ENCODE data around the gene MICB.
"Not testable (repeated sequence)": the region's sequence is repeated elsewhere in the genome, so short reads cannot be mapped to it uniquely, and the experiment has no call there.

The MICB gene

GRCh38 chr6:31495580-31495979 lies 2.4 kb upstream of the MICB start:
- Histone ChIP-seq H3K4me1 (ENCODE audit: insufficient read depth, poor library complexity, severe bottlenecking) (peaks cover 15% of the 10 kb centered on the region), H3K36me3 (ENCODE audit: low read depth) (no peaks in the 10 kb centered on the region), H3K9me3 (ENCODE audit: severe bottlenecking) (no peaks in the 10 kb centered on the region), H3K4me3 (ENCODE audit: severe bottlenecking) (no peak overlapping the region), H3K27me3 (ENCODE audit: insufficient read depth, poor library complexity, severe bottlenecking) (no peaks in the 10 kb centered on the region), H3K27ac (ENCODE audit: poor library complexity, severe bottlenecking) (peak overlapping the region; percentile 56)
- ATAC-seq (ENCODE audit: low read depth): peak; percentile 21
- no peak for DNase-seq (ENCODE audit: low spot score)
- no peak for TF ChIP-seq CTCF (IDR thresholded peaks at IDR 0.05; ENCODE audit: poor library complexity, severe bottlenecking)

- ATAC-seq (ENCODE audit: low read depth); H3K4me3 ChIP-seq (ENCODE audit: severe bottlenecking); H3K9me3 ChIP-seq (ENCODE audit: severe bottlenecking); H3K36me3 ChIP-seq (ENCODE audit: low read depth); H3K27me3 ChIP-seq (ENCODE audit: insufficient read depth, poor library complexity, severe bottlenecking); DNase-seq (ENCODE audit: low spot score): not testable (repeated sequence)
- peak overlapping the region; percentile 56 for H3K27ac ChIP-seq (ENCODE audit: poor library complexity, severe bottlenecking)
- H3K4me1 ChIP-seq (ENCODE audit: insufficient read depth, poor library complexity, severe bottlenecking): peaks cover 15% of the 10 kb centered on the region
These were observed 1.1 kb upstream of the MICB start for GRCh38 chr6:31496826-31497225.

- Histone ChIP-seq H3K27ac (ENCODE audit: poor library complexity, severe bottlenecking) (no peak overlapping the region), H3K4me3 (ENCODE audit: severe bottlenecking) (peak overlapping the region; percentile 76), H3K27me3 (ENCODE audit: insufficient read depth, poor library complexity, severe bottlenecking) (no peaks in the 10 kb centered on the region), H3K4me1 (ENCODE audit: insufficient read depth, poor library complexity, severe bottlenecking) (peaks cover 7% of the 10 kb centered on the region), H3K9me3 (ENCODE audit: severe bottlenecking) (no peaks in the 10 kb centered on the region), H3K36me3 (ENCODE audit: low read depth) (no peaks in the 10 kb centered on the region)
- no peak for ATAC-seq (ENCODE audit: low read depth)
- no peak for TF ChIP-seq CTCF (IDR thresholded peaks at IDR 0.05; ENCODE audit: poor library complexity, severe bottlenecking)
- no peak for DNase-seq (ENCODE audit: low spot score)
These were observed 803 bp downstream of the MICB start for GRCh38 chr6:31498748-31499147.

GRCh38 chr6:31499648-31500047 lies 1.7 kb downstream of the MICB start:
- not testable (repeated sequence) for H3K4me1 ChIP-seq (ENCODE audit: insufficient read depth, poor library complexity, severe bottlenecking); H3K9me3 ChIP-seq (ENCODE audit: severe bottlenecking); ATAC-seq (ENCODE audit: low read depth); H3K27me3 ChIP-seq (ENCODE audit: insufficient read depth, poor library complexity, severe bottlenecking); H3K27ac ChIP-seq (ENCODE audit: poor library complexity, severe bottlenecking); H3K4me3 ChIP-seq (ENCODE audit: severe bottlenecking); H3K36me3 ChIP-seq (ENCODE audit: low read depth); DNase-seq (ENCODE audit: low spot score)

- Histone ChIP-seq H3K27ac (ENCODE audit: poor library complexity, severe bottlenecking) (no peak overlapping the region), H3K4me3 (ENCODE audit: severe bottlenecking) (no peak overlapping the region), H3K27me3 (ENCODE audit: insufficient read depth, poor library complexity, severe bottlenecking) (no peaks in the 10 kb centered on the region), H3K36me3 (ENCODE audit: low read depth) (no peaks in the 10 kb centered on the region), H3K9me3 (ENCODE audit: severe bottlenecking) (no peaks in the 10 kb centered on the region), H3K4me1 (ENCODE audit: insufficient read depth, poor library complexity, severe bottlenecking) (no peaks in the 10 kb centered on the region)
- no peak for DNase-seq (ENCODE audit: low spot score)
- no peak for ATAC-seq (ENCODE audit: low read depth)
- TF ChIP-seq CTCF (IDR thresholded peaks at IDR 0.05; ENCODE audit: poor library complexity, severe bottlenecking): no peak
These were observed 4.6 kb downstream of the MICB start for GRCh38 chr6:31502586-31502985.

- H3K4me3 ChIP-seq (ENCODE audit: severe bottlenecking); DNase-seq (ENCODE audit: low spot score); ATAC-seq (ENCODE audit: low read depth); H3K27ac ChIP-seq (ENCODE audit: poor library complexity, severe bottlenecking); H3K4me1 ChIP-seq (ENCODE audit: insufficient read depth, poor library complexity, severe bottlenecking); H3K27me3 ChIP-seq (ENCODE audit: insufficient read depth, poor library complexity, severe bottlenecking); H3K9me3 ChIP-seq (ENCODE audit: severe bottlenecking): not testable (repeated sequence)
- H3K36me3 ChIP-seq (ENCODE audit: low read depth): peaks cover 14% of the 10 kb centered on the region
These were observed 11.1 kb downstream of the MICB start for GRCh38 chr6:31509036-31509435.

Measured in RWPE2 (cell line).